Caco-2 (cell line): ENCODE data around the gene TXNL1. TPM values are rescaled to one million over a fixed set of nuclear protein-coding genes. Genes with fewer than 3 reads are reported as not detected.
A peak's percentile ranks its signal among the peaks of the same experiment; 100 is the strongest.
"Not testable (repeated sequence)": the region's sequence is repeated elsewhere in the genome, so short reads cannot be mapped to it uniquely, and the experiment has no call there.

Source experiments
- BruUV-seq: library from RNA; stranded (reverse); fragments of 400-500 nt; replicated peaks from 2 replicates; lab custom pipeline; 2021; lab: Mats Ljungman, UMichigan
- CTCF ChIA-PET: fragments of 300-600 bp; sonication (Branson Sonifier 250); formaldehyde crosslinking; loops from one replicate; lab custom pipeline; 2022; ENCODE audit warnings: antibody characterized with exemption; lab: Charles Lee
- POLR2A ChIA-PET: fragments of 300-600 bp; sonication (Branson Sonifier 250); formaldehyde crosslinking; loops from one replicate; lab custom pipeline; 2022; ENCODE audit warnings: antibody characterized with exemption; lab: Charles Lee
- DNase-seq, 2 experiments: peaks; one replicate each; pipeline versions ENCODE4 v3.0.0 to v3.0.0-alpha.2; 2020 to 2022
- H3K27me3 ChIP-seq: replicated peaks from 2 replicates; pipeline ENCODE4 v1.6.0; 2011; ENCODE audit warnings: low read length; ENCODE audit not compliant: control insufficient read depth, insufficient read depth
- H3K36me3 ChIP-seq: 2 replicates; pipeline ENCODE4 v1.5.1; 2011; ENCODE audit warnings: low read length; ENCODE audit not compliant: control insufficient read depth, insufficient read depth
- H3K4me1 ChIP-seq: fragments of 250-450 bp; sonication (Bioruptor Pico); 2 replicates; pipeline ENCODE4 v1.5.1; 2020; ENCODE audit warnings: mild to moderate bottlenecking
- H3K4me3 ChIP-seq: 2 replicates; pipeline ENCODE4 v1.5.1; 2011; ENCODE audit warnings: low read depth, mild to moderate bottlenecking, control low read depth, low read length
- H3K9me3 ChIP-seq: fragments of 250-450 bp; sonication (Bioruptor Pico); 2 replicates; pipeline ENCODE4 v1.5.1; 2020; ENCODE audit warnings: mild to moderate bottlenecking, moderate library complexity
- H3K27ac Mint-ChIP-seq: one replicate; pipeline ENCODE4 v1.8.0; 2022; ENCODE audit warnings: mixed read lengths; ENCODE audit not compliant: unreplicated experiment
- H3K27me3 Mint-ChIP-seq: one replicate; pipeline ENCODE4 v1.8.0; 2022; ENCODE audit warnings: mixed read lengths; ENCODE audit not compliant: insufficient read depth, unreplicated experiment
- H3K36me3 Mint-ChIP-seq: one replicate; pipeline ENCODE4 v1.8.0; 2022; ENCODE audit warnings: mild to moderate bottlenecking, mixed read lengths; ENCODE audit not compliant: insufficient read depth, unreplicated experiment
- H3K4me1 Mint-ChIP-seq: one replicate; pipeline ENCODE4 v1.8.0; 2022; ENCODE audit warnings: low read depth, mixed read lengths; ENCODE audit not compliant: unreplicated experiment
- H3K4me3 Mint-ChIP-seq: one replicate; pipeline ENCODE4 v1.8.0; 2022; ENCODE audit warnings: mild to moderate bottlenecking, moderate library complexity, mixed read lengths; ENCODE audit not compliant: unreplicated experiment
- H3K9me3 Mint-ChIP-seq: one replicate; pipeline ENCODE4 v1.8.0; 2022; ENCODE audit warnings: mixed read lengths; ENCODE audit not compliant: unreplicated experiment
- intact Hi-C: fragments of 100-400 bp; cut with micrococcal nuclease; formaldehyde crosslinking; loops from one replicate; pipeline ENCODE4 v1.10.0; 2022; ENCODE audit not compliant: unreplicated experiment
- total RNA-seq: library from RNA; stranded (reverse); gene quantifications from 2 replicates; pipeline ENCODE4 v1.2.3, GENCODE V29; 2022
- TF ChIP-seq, protein P1 (sequence below), 2 experiments: fragments of 200-600 bp in 1 of 2; IDR thresholded peaks; 1 replicate in 1 of 2; 2 replicates in 1 of 2; pipeline versions ENCODE4 v1.5.1 to v1.8.0; 2011 to 2022; ENCODE audit warnings: antibody characterized with exemption in 1 of 2, control low read depth in 1 of 2, inconsistent platforms in 1 of 2, low read depth in 1 of 2, low read length in 1 of 2, mild to moderate bottlenecking in 1 of 2, moderate library complexity in 1 of 2; ENCODE audit not compliant: insufficient read depth in 1 of 2, severe bottlenecking in 1 of 2, unreplicated experiment in 1 of 2

Gene TXNL1
- total RNA-seq, 1 experiment from 2014 or later: 49.0 TPM

DNA sequence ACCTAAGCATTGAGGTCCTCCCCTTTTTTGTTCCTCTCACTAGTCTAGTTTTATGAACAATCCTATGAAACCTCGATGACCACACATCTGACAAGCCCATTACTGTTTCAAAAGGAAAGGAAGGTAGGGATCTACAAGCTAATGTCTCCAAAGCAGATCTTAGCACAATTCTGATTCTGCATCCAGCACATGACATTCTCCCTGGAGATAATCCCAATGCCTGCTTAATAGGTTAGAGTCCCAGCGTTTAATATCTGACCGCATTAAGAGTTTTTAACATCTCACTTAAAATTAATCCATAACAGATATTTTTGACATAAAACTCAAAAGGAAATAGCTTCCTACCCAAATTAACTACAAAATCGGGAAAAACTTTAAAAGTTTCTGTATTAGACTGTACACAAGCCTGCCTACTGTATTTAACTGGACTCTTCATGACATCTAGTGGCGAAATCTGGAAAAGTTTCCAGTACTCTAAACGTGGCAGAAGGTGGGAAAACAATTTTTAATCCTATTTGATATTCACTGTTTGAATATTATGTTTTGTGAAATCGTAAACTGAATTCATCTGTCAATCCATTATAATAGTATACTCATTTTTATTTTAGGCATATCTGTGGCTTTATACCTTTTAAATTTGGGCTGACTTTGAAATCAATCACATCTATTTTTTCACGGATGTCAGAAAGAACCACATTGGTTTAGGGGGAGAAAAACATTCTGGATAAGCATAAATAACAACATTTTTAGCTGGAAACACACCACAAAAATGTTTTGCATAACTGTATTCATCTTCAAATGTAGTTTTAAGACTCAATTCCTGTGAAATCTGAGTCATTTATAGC is 62.4 kb downstream of the TXNL1 start:
- H3K4me1 Mint-ChIP-seq: peaks cover under 1% of the 10 kb centered on the region
- TF ChIP-seq, protein P1, sequence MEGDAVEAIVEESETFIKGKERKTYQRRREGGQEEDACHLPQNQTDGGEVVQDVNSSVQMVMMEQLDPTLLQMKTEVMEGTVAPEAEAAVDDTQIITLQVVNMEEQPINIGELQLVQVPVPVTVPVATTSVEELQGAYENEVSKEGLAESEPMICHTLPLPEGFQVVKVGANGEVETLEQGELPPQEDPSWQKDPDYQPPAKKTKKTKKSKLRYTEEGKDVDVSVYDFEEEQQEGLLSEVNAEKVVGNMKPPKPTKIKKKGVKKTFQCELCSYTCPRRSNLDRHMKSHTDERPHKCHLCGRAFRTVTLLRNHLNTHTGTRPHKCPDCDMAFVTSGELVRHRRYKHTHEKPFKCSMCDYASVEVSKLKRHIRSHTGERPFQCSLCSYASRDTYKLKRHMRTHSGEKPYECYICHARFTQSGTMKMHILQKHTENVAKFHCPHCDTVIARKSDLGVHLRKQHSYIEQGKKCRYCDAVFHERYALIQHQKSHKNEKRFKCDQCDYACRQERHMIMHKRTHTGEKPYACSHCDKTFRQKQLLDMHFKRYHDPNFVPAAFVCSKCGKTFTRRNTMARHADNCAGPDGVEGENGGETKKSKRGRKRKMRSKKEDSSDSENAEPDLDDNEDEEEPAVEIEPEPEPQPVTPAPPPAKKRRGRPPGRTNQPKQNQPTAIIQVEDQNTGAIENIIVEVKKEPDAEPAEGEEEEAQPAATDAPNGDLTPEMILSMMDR (IDR thresholded peaks at IDR 0.05; ENCODE audit: insufficient read depth in 1 of 2, low read depth in 1 of 2, low read length in 1 of 2, severe bottlenecking in 1 of 2, unreplicated experiment in 1 of 2): peak; percentile 23 to 26
- no peaks in the 10 kb centered on the region for H3K9me3 Mint-ChIP-seq
- no peak overlapping the region for H3K4me3 Mint-ChIP-seq
- no peaks in the 10 kb centered on the region for H3K27me3 ChIP-seq
- intact Hi-C loops: loop anchor here (5.0 to 10.0 kb wide), 2 partner anchors 221 to 1339 kb away; no protein-coding TSS in a partner anchor
- no peaks in the 10 kb centered on the region for H3K36me3 ChIP-seq
- no peak overlapping the region for H3K27ac Mint-ChIP-seq
- H3K9me3 ChIP-seq: no peaks in the 10 kb centered on the region
- no peaks in the 10 kb centered on the region for H3K36me3 Mint-ChIP-seq
- H3K4me1 ChIP-seq: no peaks in the 10 kb centered on the region
- no peak overlapping the region for H3K4me3 ChIP-seq
- peaks cover 3% of the 10 kb centered on the region for H3K27me3 Mint-ChIP-seq
- DNase-seq: peak in 1 of 2 experiments; percentile 22
- ChIA-PET POLR2A (no interaction called here), CTCF (no interaction called here)
- no TSS peak for BruUV-seq

GRCh38 chr18:56574861-56575260 is 63.5 kb downstream of the TXNL1 start:
- peaks cover 5% of the 10 kb centered on the region for H3K4me1 Mint-ChIP-seq
- H3K27me3 Mint-ChIP-seq: peaks cover 6% of the 10 kb centered on the region
- ChIA-PET POLR2A (no interaction called here), CTCF (no interaction called here)
- no peak overlapping the region for H3K27ac Mint-ChIP-seq
- no peaks in the 10 kb centered on the region for H3K9me3 ChIP-seq
- BruUV-seq: no TSS peak
- no peak overlapping the region for H3K4me3 Mint-ChIP-seq
- H3K9me3 Mint-ChIP-seq: no peaks in the 10 kb centered on the region
- no peaks in the 10 kb centered on the region for H3K36me3 ChIP-seq
- H3K4me1 ChIP-seq: no peaks in the 10 kb centered on the region
- H3K4me3 ChIP-seq: no peak overlapping the region
- H3K36me3 Mint-ChIP-seq: no peaks in the 10 kb centered on the region
- intact Hi-C loops: loop anchor here (5.0 to 10.0 kb wide), 2 partner anchors 220 to 1338 kb away; no protein-coding TSS in a partner anchor
- no peak for DNase-seq
- TF ChIP-seq, protein P1 (IDR thresholded peaks at IDR 0.05; ENCODE audit: insufficient read depth in 1 of 2, low read depth in 1 of 2, low read length in 1 of 2, severe bottlenecking in 1 of 2, unreplicated experiment in 1 of 2): no peak
- H3K27me3 ChIP-seq: no peaks in the 10 kb centered on the region

DNA sequence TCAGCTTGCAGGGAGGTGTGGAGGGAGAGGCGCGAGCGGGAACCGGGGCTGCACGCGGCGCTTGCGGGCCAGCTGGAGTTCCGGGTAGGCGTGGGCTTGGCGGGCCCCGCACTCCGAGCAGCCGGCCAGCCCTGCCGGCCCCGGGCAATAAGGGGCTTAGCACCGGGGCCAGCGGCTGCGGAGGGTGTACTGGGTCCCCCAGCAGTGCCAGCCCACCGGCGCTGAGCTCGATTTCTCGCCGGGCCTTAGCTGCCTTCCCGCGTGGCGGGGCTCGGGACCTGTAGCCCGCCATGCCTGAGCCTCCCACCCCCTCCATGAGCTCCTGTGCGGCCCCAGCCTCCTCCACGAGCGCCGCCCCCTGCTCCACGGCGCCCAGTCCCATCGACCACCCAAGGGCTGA is 66.1 kb downstream of the TXNL1 start:
- POLR2A ChIA-PET, DNase-seq, H3K4me3 Mint-ChIP-seq, H3K9me3 Mint-ChIP-seq, H3K27me3 ChIP-seq, H3K36me3 Mint-ChIP-seq, H3K4me3 ChIP-seq, H3K36me3 ChIP-seq, H3K4me1 Mint-ChIP-seq, H3K27ac Mint-ChIP-seq, H3K27me3 Mint-ChIP-seq, H3K4me1 ChIP-seq, BruUV-seq, H3K9me3 ChIP-seq, CTCF ChIA-PET: not testable (repeated sequence)
- intact Hi-C loops: loop anchor here (10.0 kb wide), 1 partner anchor 217 kb away; no protein-coding TSS in a partner anchor
